Ascending aorta (tissue), 2 donors: ENCODE data around the gene LLGL2. TPM values are rescaled to one million over a fixed set of nuclear protein-coding genes. Genes with fewer than 3 reads are reported as not detected.
A peak's percentile ranks its signal among the peaks of the same experiment; 100 is the strongest.

Experiments
- DNase-seq, 2 donors: peaks; one replicate each; pipeline ENCODE4 v3.0.0-alpha.2; 2019; ENCODE audit warnings: low spot score in 2 of 2
- H3K27ac ChIP-seq, 2 donors: fragments of 200-600 bp; sonication (generic); one replicate each; pipeline ENCODE4 v1.5.1; 2016 to 2017; ENCODE audit warnings: mild to moderate bottlenecking in 1 of 2
- H3K27me3 ChIP-seq: fragments of 200-600 bp; sonication (generic); one replicate; pipeline ENCODE4 v1.5.1; 2017
- H3K36me3 ChIP-seq, 2 donors: fragments of 200-600 bp; sonication (generic); one replicate each; pipeline ENCODE4 v1.5.1; 2016
- H3K4me1 ChIP-seq, 2 donors: fragments of 200-600 bp; sonication (generic); one replicate each; pipeline ENCODE4 v1.5.1; 2016 to 2017; ENCODE audit warnings: mild to moderate bottlenecking in 1 of 2
- H3K4me3 ChIP-seq, 2 donors: fragments of 200-600 bp; sonication (generic); one replicate each; pipeline ENCODE4 v1.5.1; 2016 to 2017; ENCODE audit warnings: mild to moderate bottlenecking in 1 of 2
- H3K9me3 ChIP-seq, 2 donors: fragments of 200-600 bp; sonication (generic); one replicate each; pipeline ENCODE4 v1.5.1; 2016
- intact Hi-C: fragments of 100-400 bp; cut with DNase I; formaldehyde crosslinking; loops from one replicate; pipeline ENCODE4 v1.15.1; 2023
- total RNA-seq: library from RNA; depleted of rRNA; stranded (reverse); fragments of >200 nt; gene quantifications from one replicate; pipeline ENCODE4 v1.1.0, GENCODE V29; 2016
- TF ChIP-seq, protein P1 (sequence below), 3 experiments: fragments of 200-600 bp in 2 of 3; fragments of 450-650 bp in 1 of 3; sonication (generic) in 2 of 3; IDR thresholded peaks; one replicate each; pipeline ENCODE4 v1.5.1; 2016 to 2019; ENCODE audit warnings: antibody characterized with exemption in 3 of 3, mild to moderate bottlenecking in 1 of 3, moderate library complexity in 1 of 3

Gene LLGL2
- total RNA-seq, 1 donor from 2014 or later = 41.8 TPM

DNA sequence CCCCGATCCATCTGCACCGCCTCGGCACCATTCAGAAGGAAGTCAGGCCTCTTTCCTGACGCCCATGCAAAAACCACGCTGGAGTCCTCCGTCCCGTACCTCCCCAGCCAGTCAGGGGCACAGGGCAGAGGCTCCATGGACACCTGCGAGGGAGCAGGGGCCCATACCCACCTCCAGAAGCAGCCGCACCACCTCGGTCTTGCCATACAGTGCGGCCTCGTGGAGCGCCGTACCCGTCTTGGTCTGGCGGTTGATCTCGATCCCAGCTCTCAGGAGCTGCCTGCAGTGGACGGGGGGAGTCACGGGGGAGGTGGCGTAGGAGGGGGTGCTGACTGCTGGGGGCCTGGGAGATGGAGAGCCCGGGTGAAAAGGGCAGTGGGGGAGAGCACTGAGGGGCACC is 19.4 kb upstream of the LLGL2 start:
- TF ChIP-seq, protein P1, sequence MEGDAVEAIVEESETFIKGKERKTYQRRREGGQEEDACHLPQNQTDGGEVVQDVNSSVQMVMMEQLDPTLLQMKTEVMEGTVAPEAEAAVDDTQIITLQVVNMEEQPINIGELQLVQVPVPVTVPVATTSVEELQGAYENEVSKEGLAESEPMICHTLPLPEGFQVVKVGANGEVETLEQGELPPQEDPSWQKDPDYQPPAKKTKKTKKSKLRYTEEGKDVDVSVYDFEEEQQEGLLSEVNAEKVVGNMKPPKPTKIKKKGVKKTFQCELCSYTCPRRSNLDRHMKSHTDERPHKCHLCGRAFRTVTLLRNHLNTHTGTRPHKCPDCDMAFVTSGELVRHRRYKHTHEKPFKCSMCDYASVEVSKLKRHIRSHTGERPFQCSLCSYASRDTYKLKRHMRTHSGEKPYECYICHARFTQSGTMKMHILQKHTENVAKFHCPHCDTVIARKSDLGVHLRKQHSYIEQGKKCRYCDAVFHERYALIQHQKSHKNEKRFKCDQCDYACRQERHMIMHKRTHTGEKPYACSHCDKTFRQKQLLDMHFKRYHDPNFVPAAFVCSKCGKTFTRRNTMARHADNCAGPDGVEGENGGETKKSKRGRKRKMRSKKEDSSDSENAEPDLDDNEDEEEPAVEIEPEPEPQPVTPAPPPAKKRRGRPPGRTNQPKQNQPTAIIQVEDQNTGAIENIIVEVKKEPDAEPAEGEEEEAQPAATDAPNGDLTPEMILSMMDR (IDR thresholded peaks at IDR 0.05) = no peak
- peaks cover 2 to 32% of the 10 kb centered on the region in 2 donors for H3K4me1 ChIP-seq
- H3K9me3 ChIP-seq = no peaks in the 10 kb centered on the region
- H3K27me3 ChIP-seq = no peaks in the 10 kb centered on the region
- intact Hi-C loops = no loop called here
- H3K27ac ChIP-seq = no peak overlapping the region
- DNase-seq = no peak
- peaks cover 45 to 54% of the 10 kb centered on the region in 2 donors for H3K36me3 ChIP-seq
- no peak overlapping the region for H3K4me3 ChIP-seq

DNA sequence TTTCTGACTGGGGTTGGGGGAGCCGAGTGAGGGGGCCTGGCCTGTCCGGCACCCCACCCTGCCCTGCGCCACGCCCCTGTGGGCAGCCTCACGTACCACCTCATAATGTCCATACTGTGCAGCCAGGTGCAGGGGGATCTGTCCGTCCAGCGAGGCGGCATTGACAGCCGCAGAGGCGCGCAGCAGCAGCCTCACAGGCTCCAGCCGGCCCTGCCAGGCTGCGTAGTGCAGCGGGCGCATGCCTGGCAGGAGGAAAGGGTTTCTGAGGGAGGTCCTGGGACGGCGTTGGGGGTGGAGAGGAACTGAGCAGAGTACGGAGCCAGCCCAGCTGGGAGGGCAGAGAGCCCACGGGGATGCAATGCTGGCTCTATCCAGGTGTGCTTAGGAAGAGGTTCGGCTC is 18.6 kb upstream of the LLGL2 start:
- Histone ChIP-seq H3K27me3 (no peaks in the 10 kb centered on the region), H3K9me3 (no peaks in the 10 kb centered on the region), H3K4me3 (no peak overlapping the region), H3K27ac (no peak overlapping the region), H3K36me3 (peaks cover 45 to 54% of the 10 kb centered on the region in 2 donors), H3K4me1 (peaks cover 10 to 33% of the 10 kb centered on the region in 2 donors)
- intact Hi-C loops = no loop called here
- DNase-seq = no peak
- TF ChIP-seq, protein P1 (IDR thresholded peaks at IDR 0.05) = no peak

DNA sequence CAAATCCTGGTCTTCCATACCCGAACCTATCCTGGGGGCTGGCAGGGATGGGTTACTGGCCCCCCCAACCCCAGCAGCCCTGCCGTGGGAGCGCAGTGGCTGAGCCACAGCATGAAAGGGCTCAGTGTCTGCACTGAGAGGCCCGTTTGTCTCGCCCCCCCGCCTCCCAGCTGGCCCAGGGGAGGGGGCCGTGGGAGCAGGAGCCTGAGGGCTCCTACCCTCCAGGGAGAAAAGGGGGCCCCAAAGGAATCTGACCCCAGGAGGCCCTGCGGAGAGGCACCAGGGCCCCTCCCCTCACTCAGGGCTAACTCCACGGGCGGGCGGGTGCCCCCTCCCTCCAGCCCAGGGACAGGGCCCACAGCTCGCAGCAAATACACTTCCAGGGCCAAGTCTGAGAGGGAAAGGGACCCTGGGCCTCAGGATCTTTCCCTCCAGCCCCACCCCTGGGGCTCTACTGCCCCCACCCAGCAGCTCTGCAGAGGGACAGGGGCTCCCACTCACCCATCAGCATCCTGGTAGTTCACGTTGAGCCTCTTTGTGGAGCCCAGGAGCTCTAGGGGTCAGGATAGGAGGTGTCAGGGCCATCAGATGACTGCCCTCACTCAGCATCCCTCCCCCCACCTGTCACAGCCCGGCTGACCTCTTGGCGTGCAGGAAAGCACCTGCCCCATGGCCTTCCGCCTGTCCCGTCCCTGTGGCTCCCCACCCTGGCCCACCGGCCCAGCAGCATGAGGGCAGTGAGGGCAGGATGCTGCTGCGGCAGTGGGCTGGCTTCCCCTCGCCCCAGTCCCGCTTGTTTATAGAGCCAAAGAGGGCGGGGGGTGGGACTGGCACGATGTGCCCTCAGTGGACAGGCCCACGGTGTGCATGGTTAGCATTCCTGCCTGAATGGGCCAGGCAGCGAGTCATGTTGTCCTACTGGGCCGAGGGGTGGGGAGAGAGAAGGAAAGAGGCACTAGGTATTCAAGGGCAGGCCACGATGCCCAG is 17.5 kb upstream of the LLGL2 start:
- TF ChIP-seq, protein P1 (IDR thresholded peaks at IDR 0.05) = no peak
- Histone ChIP-seq H3K36me3 (peaks cover 39 to 46% of the 10 kb centered on the region in 2 donors), H3K4me1 (peaks cover 7 to 35% of the 10 kb centered on the region in 2 donors), H3K27ac (peak overlapping the region; percentile 59 to 78), H3K27me3 (no peaks in the 10 kb centered on the region), H3K9me3 (no peaks in the 10 kb centered on the region), H3K4me3 (no peak overlapping the region)
- no peak for DNase-seq
- intact Hi-C loops = no loop called here

DNA sequence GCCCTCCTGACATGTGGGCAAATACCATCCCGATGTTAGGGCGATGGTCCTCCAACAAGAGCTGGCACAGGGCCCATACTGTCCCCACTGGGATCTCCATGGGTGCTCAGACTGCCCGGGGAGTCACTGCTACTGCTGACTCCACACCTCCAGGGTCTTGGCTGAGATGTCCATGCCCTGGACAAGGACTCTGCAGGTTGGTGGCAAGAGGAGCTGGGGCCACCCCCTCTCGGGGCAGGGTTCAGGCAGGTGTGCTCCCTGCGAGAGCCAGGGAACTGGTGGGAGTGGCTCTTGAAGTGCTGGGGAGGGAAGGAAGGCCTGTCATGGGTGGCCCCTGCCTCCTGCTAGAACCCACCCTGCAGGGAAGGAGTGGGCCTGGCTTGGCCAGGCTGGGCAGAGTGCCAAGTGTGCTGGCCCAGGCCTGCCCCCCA is 16.6 kb upstream of the LLGL2 start:
- intact Hi-C loops = no loop called here
- H3K4me3 ChIP-seq = no peak overlapping the region
- H3K27me3 ChIP-seq = no peaks in the 10 kb centered on the region
- H3K36me3 ChIP-seq = peaks cover 31 to 37% of the 10 kb centered on the region in 2 donors
- no peaks in the 10 kb centered on the region for H3K9me3 ChIP-seq
- peaks cover 15 to 44% of the 10 kb centered on the region in 2 donors for H3K4me1 ChIP-seq
- TF ChIP-seq, protein P1 (IDR thresholded peaks at IDR 0.05) = no peak
- no peak for DNase-seq
- peak overlapping the region; percentile 59 to 78 for H3K27ac ChIP-seq

DNA sequence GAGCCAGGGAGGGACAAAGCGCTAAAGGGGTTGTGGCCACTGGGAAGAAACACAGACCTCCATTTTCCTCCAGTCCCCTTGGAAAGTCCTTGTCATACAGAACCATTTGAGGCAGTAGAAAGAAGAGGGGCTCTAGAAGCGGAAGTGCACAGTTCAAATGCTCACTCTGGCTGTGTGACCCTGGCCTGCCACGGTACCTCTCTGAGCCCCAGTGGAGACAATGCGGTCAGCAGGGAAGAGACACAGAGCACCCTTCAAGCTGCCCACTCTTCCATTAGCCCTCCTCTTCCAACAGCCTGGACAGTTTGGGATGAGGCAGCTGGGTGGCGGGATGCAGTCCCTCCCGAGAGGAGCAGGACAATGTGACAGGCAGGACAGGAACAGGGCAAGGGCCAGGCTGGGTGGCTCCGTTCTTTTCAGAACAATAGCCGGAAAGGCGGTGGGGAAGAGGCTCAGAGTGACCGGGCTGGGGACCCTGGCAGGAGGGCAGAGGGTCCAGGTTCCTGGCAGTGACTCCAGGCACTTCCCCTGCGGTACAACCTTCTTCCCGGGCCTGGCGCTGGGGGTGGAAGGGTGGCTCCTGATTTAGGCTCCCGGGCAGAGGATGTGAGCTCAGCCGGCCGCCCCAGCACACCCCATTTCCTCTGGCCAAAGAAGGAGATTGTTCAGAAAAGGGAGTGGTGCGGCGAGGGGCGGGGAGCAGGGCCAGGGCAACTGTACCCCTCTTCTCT is 15.8 kb upstream of the LLGL2 start:
- no peaks in the 10 kb centered on the region for H3K27me3 ChIP-seq
- peaks cover 20 to 50% of the 10 kb centered on the region in 2 donors for H3K4me1 ChIP-seq
- TF ChIP-seq, protein P1 (IDR thresholded peaks at IDR 0.05) = no peak
- H3K27ac ChIP-seq = peak overlapping the region; percentile 59 to 78
- peaks cover 24 to 31% of the 10 kb centered on the region in 2 donors for H3K36me3 ChIP-seq
- DNase-seq = no peak
- H3K4me3 ChIP-seq = peak overlapping the region in 1 of 2 donors; percentile 28
- H3K9me3 ChIP-seq = no peaks in the 10 kb centered on the region
- intact Hi-C loops = loop anchor here (10.0 kb wide), 1 partner anchor 475 kb away; no protein-coding TSS in a partner anchor
